ENCODE measurements around the gene MAL.

Gene MAL

DNA sequence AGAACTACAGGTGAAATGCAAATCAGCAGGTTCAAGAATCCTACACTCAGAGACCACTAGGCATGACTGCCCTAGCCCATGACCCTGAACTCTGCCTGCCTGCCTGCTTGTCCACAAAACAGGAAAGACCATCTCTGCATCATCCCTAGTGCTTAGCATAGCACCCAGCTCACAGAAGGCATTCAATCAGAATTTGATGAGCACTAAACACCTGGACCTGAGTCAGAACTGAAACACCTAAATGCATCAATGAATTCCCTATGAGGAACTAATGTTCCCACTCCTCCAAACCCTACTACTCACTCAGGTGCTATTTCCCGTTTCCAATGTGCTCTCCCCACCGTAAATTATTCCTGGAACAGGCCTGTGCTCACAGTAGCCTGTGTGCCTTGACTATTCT lies 74.4 kb downstream of the MAL start:
- TF ChIP-seq, protein P1, sequence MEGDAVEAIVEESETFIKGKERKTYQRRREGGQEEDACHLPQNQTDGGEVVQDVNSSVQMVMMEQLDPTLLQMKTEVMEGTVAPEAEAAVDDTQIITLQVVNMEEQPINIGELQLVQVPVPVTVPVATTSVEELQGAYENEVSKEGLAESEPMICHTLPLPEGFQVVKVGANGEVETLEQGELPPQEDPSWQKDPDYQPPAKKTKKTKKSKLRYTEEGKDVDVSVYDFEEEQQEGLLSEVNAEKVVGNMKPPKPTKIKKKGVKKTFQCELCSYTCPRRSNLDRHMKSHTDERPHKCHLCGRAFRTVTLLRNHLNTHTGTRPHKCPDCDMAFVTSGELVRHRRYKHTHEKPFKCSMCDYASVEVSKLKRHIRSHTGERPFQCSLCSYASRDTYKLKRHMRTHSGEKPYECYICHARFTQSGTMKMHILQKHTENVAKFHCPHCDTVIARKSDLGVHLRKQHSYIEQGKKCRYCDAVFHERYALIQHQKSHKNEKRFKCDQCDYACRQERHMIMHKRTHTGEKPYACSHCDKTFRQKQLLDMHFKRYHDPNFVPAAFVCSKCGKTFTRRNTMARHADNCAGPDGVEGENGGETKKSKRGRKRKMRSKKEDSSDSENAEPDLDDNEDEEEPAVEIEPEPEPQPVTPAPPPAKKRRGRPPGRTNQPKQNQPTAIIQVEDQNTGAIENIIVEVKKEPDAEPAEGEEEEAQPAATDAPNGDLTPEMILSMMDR (IDR thresholded peaks at IDR 0.05; ENCODE audit: insufficient read depth, low read length, poor library complexity, severe bottlenecking), result no peak
- Histone ChIP-seq H3K4me3 (replicated peaks; ENCODE audit: low read depth, low read length) (no peak overlapping the region), H3K27me3 (replicated peaks; ENCODE audit: control insufficient read depth, insufficient read depth, low read length) (no peaks in the 10 kb centered on the region), H3K36me3 (ENCODE audit: control insufficient read depth, insufficient read depth, low read length) (peaks cover 7% of the 10 kb centered on the region)
- no peak for DNase-seq (ENCODE audit: extremely low read depth, insufficient read length)

Measured in GM06990 (cell line).